Neutrophil (primary cell): ENCODE results near the gene ADD3.

Source experiments
- H3K27ac ChIP-seq: fragments of 200-600 bp; sonication (generic); 2 replicates; pipeline ENCODE4 v1.5.1; 2016; ENCODE audit warnings: mild to moderate bottlenecking, moderate library complexity
- H3K27me3 ChIP-seq: fragments of 200-600 bp; sonication (generic); 2 replicates; pipeline ENCODE4 v1.6.0; 2016; ENCODE audit warnings: mild to moderate bottlenecking
- H3K36me3 ChIP-seq: fragments of 200-600 bp; sonication (generic); 2 replicates; pipeline ENCODE4 v1.5.1; 2017
- H3K4me1 ChIP-seq, 2 experiments: fragments of 200-600 bp in 1 of 2; sonication (generic) in 1 of 2; 1 replicate in 1 of 2; 2 replicates in 1 of 2; pipeline versions ENCODE4 v1.5.1 to v1.6.1; 2013 to 2016; ENCODE audit warnings: low read depth in 1 of 2, low read length in 1 of 2, mild to moderate bottlenecking in 1 of 2, moderate library complexity in 1 of 2; ENCODE audit not compliant: control insufficient read depth in 1 of 2, insufficient read depth in 1 of 2
- H3K4me3 ChIP-seq, 2 experiments: fragments of 200-600 bp in 1 of 2; sonication (generic) in 1 of 2; 1 replicate in 1 of 2; 2 replicates in 1 of 2; pipeline ENCODE4 v1.5.1; 2013 to 2016; ENCODE audit warnings: low read depth in 1 of 2, low read length in 1 of 2, mild to moderate bottlenecking in 1 of 2, moderate library complexity in 1 of 2
- H3K9me3 ChIP-seq: fragments of 200-600 bp; sonication (generic); 2 replicates; pipeline ENCODE4 v1.5.1; 2016
- CTCF ChIP-seq: fragments of 200-600 bp; sonication (generic); IDR thresholded peaks from 2 replicates; pipeline ENCODE4 v1.5.1; 2016; ENCODE audit warnings: antibody characterized with exemption

ADD3 gene

GRCh38 chr10:110081911-110082310, 74.1 kb downstream of the ADD3 start:
- TF ChIP-seq CTCF = no peak
- no peaks in the 10 kb centered on the region for H3K27me3 ChIP-seq
- H3K9me3 ChIP-seq = no peaks in the 10 kb centered on the region
- H3K4me1 ChIP-seq = peaks cover 93 to 98% of the 10 kb centered on the region in 2 experiments
- H3K4me3 ChIP-seq = peak overlapping the region in 1 of 2 experiments; percentile 22
- no peaks in the 10 kb centered on the region for H3K36me3 ChIP-seq
- H3K27ac ChIP-seq = peak overlapping the region; percentile 92

- no peaks in the 10 kb centered on the region for H3K36me3 ChIP-seq
- peak overlapping the region; percentile 92 for H3K27ac ChIP-seq
- H3K4me1 ChIP-seq = peaks cover 75 to 83% of the 10 kb centered on the region in 2 experiments
- H3K27me3 ChIP-seq = no peaks in the 10 kb centered on the region
- H3K9me3 ChIP-seq = no peaks in the 10 kb centered on the region
- no peak overlapping the region for H3K4me3 ChIP-seq
- TF ChIP-seq CTCF = no peak
These were observed 76.1 kb downstream of the ADD3 start for GRCh38 chr10:110083884-110084283.

GRCh38 chr10:110087682-110088081, 79.9 kb downstream of the ADD3 start:
- H3K27me3 ChIP-seq = no peaks in the 10 kb centered on the region
- peaks cover 37 to 45% of the 10 kb centered on the region in 2 experiments for H3K4me1 ChIP-seq
- H3K27ac ChIP-seq = peak overlapping the region; percentile 91
- TF ChIP-seq CTCF = no peak
- no peaks in the 10 kb centered on the region for H3K36me3 ChIP-seq
- no peak overlapping the region for H3K4me3 ChIP-seq
- H3K9me3 ChIP-seq = no peaks in the 10 kb centered on the region

- H3K9me3 ChIP-seq = no peaks in the 10 kb centered on the region
- no peaks in the 10 kb centered on the region for H3K27me3 ChIP-seq
- no peak overlapping the region for H3K4me3 ChIP-seq
- no peak for TF ChIP-seq CTCF
- H3K4me1 ChIP-seq = peaks cover 28 to 37% of the 10 kb centered on the region in 2 experiments
- H3K36me3 ChIP-seq = no peaks in the 10 kb centered on the region
- H3K27ac ChIP-seq = peak overlapping the region; percentile 91
These were observed 80.8 kb downstream of the ADD3 start for GRCh38 chr10:110088367-110089104.

- H3K9me3 ChIP-seq = no peaks in the 10 kb centered on the region
- H3K27ac ChIP-seq = peak overlapping the region; percentile 14
- H3K4me1 ChIP-seq = peaks cover 2 to 6% of the 10 kb centered on the region in 2 experiments
- TF ChIP-seq CTCF = no peak
- H3K36me3 ChIP-seq = no peaks in the 10 kb centered on the region
- no peak overlapping the region for H3K4me3 ChIP-seq
- no peaks in the 10 kb centered on the region for H3K27me3 ChIP-seq
These were observed 84.0 kb downstream of the ADD3 start for GRCh38 chr10:110091830-110092229.
